ENCODE data around the gene MACROD2.

MACROD2 gene

GRCh38 chr20:15913391-15914025 is 1918.2 kb downstream of the MACROD2 start:
- FAIRE-seq (no peak), DNase-seq (ENCODE audit: insufficient read length, low spot score) (no peak)
- TF ChIP-seq PAX5 (IDR thresholded peaks at IDR 0.05; ENCODE audit: insufficient read depth, low read length, severe bottlenecking), result no peak
- no peak for TF ChIP-seq TAF1 (IDR thresholded peaks at IDR 0.05; ENCODE audit: low read depth, low read length)
- no peak for TF ChIP-seq POU2F2 (IDR thresholded peaks at IDR 0.05; ENCODE audit: low read depth, low read length)
- no peak for TF ChIP-seq POLR2A (IDR thresholded peaks at IDR 0.05; ENCODE audit: low read depth, low read length)
- no peak for TF ChIP-seq SPI1 (IDR thresholded peaks at IDR 0.05; ENCODE audit: low read depth, low read length)
- TF ChIP-seq POLR2AphosphoS5 (IDR thresholded peaks at IDR 0.05; ENCODE audit: low read depth, low read length), result no peak

GRCh38 chr20:15916623-15917022 is 1921.3 kb downstream of the MACROD2 start:
- no peak for FAIRE-seq
- no peak for DNase-seq (ENCODE audit: insufficient read length, low spot score)
- TF ChIP-seq POU2F2 (IDR thresholded peaks at IDR 0.05; ENCODE audit: low read depth, low read length) (no peak), SPI1 (IDR thresholded peaks at IDR 0.05; ENCODE audit: low read depth, low read length) (no peak), TAF1 (IDR thresholded peaks at IDR 0.05; ENCODE audit: low read depth, low read length) (no peak), PAX5 (IDR thresholded peaks at IDR 0.05; ENCODE audit: insufficient read depth, low read length, severe bottlenecking) (no peak), POLR2A (IDR thresholded peaks at IDR 0.05; ENCODE audit: low read depth, low read length) (no peak), POLR2AphosphoS5 (IDR thresholded peaks at IDR 0.05; ENCODE audit: low read depth, low read length) (no peak)

- DNase-seq (ENCODE audit: insufficient read length, low spot score) (no peak), FAIRE-seq (no peak)
- TF ChIP-seq POLR2A (IDR thresholded peaks at IDR 0.05; ENCODE audit: low read depth, low read length) (no peak), POLR2AphosphoS5 (IDR thresholded peaks at IDR 0.05; ENCODE audit: low read depth, low read length) (no peak), TAF1 (IDR thresholded peaks at IDR 0.05; ENCODE audit: low read depth, low read length) (no peak), PAX5 (IDR thresholded peaks at IDR 0.05; ENCODE audit: insufficient read depth, low read length, severe bottlenecking) (no peak), SPI1 (IDR thresholded peaks at IDR 0.05; ENCODE audit: low read depth, low read length) (no peak), POU2F2 (IDR thresholded peaks at IDR 0.05; ENCODE audit: low read depth, low read length) (no peak)
These were observed 1922.0 kb downstream of the MACROD2 start for GRCh38 chr20:15917283-15917682.

- FAIRE-seq (no peak), DNase-seq (ENCODE audit: insufficient read length, low spot score) (no peak)
- TF ChIP-seq TAF1 (IDR thresholded peaks at IDR 0.05; ENCODE audit: low read depth, low read length) (no peak), POLR2AphosphoS5 (IDR thresholded peaks at IDR 0.05; ENCODE audit: low read depth, low read length) (no peak), PAX5 (IDR thresholded peaks at IDR 0.05; ENCODE audit: insufficient read depth, low read length, severe bottlenecking) (no peak), POU2F2 (IDR thresholded peaks at IDR 0.05; ENCODE audit: low read depth, low read length) (no peak), POLR2A (IDR thresholded peaks at IDR 0.05; ENCODE audit: low read depth, low read length) (no peak), SPI1 (IDR thresholded peaks at IDR 0.05; ENCODE audit: low read depth, low read length) (no peak)
These were observed 1923.3 kb downstream of the MACROD2 start for GRCh38 chr20:15918631-15919030.

- DNase-seq (ENCODE audit: insufficient read length, low spot score), result no peak
- no peak for FAIRE-seq
- TF ChIP-seq POLR2A (IDR thresholded peaks at IDR 0.05; ENCODE audit: low read depth, low read length) (no peak), TAF1 (IDR thresholded peaks at IDR 0.05; ENCODE audit: low read depth, low read length) (no peak), PAX5 (IDR thresholded peaks at IDR 0.05; ENCODE audit: insufficient read depth, low read length, severe bottlenecking) (no peak), POU2F2 (IDR thresholded peaks at IDR 0.05; ENCODE audit: low read depth, low read length) (no peak)
These were observed 1923.8 kb downstream of the MACROD2 start for GRCh38 chr20:15919118-15919517.

GRCh38 chr20:15921930-15922329 is 1926.6 kb downstream of the MACROD2 start:
- FAIRE-seq (no peak), DNase-seq (ENCODE audit: insufficient read length, low spot score) (no peak)
- TF ChIP-seq POLR2A (IDR thresholded peaks at IDR 0.05; ENCODE audit: low read depth, low read length) (no peak), TAF1 (IDR thresholded peaks at IDR 0.05; ENCODE audit: low read depth, low read length) (no peak), POU2F2 (IDR thresholded peaks at IDR 0.05; ENCODE audit: low read depth, low read length) (no peak), POLR2AphosphoS5 (IDR thresholded peaks at IDR 0.05; ENCODE audit: low read depth, low read length) (no peak), SPI1 (IDR thresholded peaks at IDR 0.05; ENCODE audit: low read depth, low read length) (no peak), PAX5 (IDR thresholded peaks at IDR 0.05; ENCODE audit: insufficient read depth, low read length, severe bottlenecking) (no peak)

- no peak for TF ChIP-seq TAF1 (IDR thresholded peaks at IDR 0.05; ENCODE audit: low read depth, low read length)
- no peak for TF ChIP-seq POLR2A (IDR thresholded peaks at IDR 0.05; ENCODE audit: low read depth, low read length)
- no peak for TF ChIP-seq POU2F2 (IDR thresholded peaks at IDR 0.05; ENCODE audit: low read depth, low read length)
- TF ChIP-seq PAX5 (IDR thresholded peaks at IDR 0.05; ENCODE audit: insufficient read depth, low read length, severe bottlenecking), result no peak
- TF ChIP-seq POLR2AphosphoS5 (IDR thresholded peaks at IDR 0.05; ENCODE audit: low read depth, low read length), result no peak
- no peak for TF ChIP-seq SPI1 (IDR thresholded peaks at IDR 0.05; ENCODE audit: low read depth, low read length)
- DNase-seq (ENCODE audit: insufficient read length, low spot score) (no peak), FAIRE-seq (no peak)
These were observed 1927.2 kb downstream of the MACROD2 start for GRCh38 chr20:15922556-15922955.

- no peak for FAIRE-seq
These were observed 1927.9 kb downstream of the MACROD2 start for GRCh38 chr20:15923030-15923776.

GRCh38 chr20:15924556-15924955 is 1929.2 kb downstream of the MACROD2 start:
- FAIRE-seq (no peak), DNase-seq (ENCODE audit: insufficient read length, low spot score) (no peak)
- TF ChIP-seq POU2F2 (IDR thresholded peaks at IDR 0.05; ENCODE audit: low read depth, low read length) (no peak), POLR2AphosphoS5 (IDR thresholded peaks at IDR 0.05; ENCODE audit: low read depth, low read length) (no peak), SPI1 (IDR thresholded peaks at IDR 0.05; ENCODE audit: low read depth, low read length) (no peak), POLR2A (IDR thresholded peaks at IDR 0.05; ENCODE audit: low read depth, low read length) (no peak), PAX5 (IDR thresholded peaks at IDR 0.05; ENCODE audit: insufficient read depth, low read length, severe bottlenecking) (no peak), TAF1 (IDR thresholded peaks at IDR 0.05; ENCODE audit: low read depth, low read length) (no peak)

More at GRCh38 chr20:15923030-15923776, 1927.9 kb downstream of the MACROD2 start:
- DNase-seq (ENCODE audit: insufficient read length, low spot score), result no peak
- TF ChIP-seq TAF1 (IDR thresholded peaks at IDR 0.05; ENCODE audit: low read depth, low read length) (no peak), SPI1 (IDR thresholded peaks at IDR 0.05; ENCODE audit: low read depth, low read length) (peak; percentile 30; the same call in 1 of the 2 replicates)
